Activated CD4-positive, CD25-positive, alpha-beta regulatory T cell treated with anti-CD3 and anti-CD28 coated beads, Interleukin-2, amount 50 U/mL, for 24 hours (primary cell): Measurements from ENCODE around the gene OR4C16.

Experiments
- ATAC-seq, 2 donors: fragments of 150-1000 bp; cut with Tn5 transposase; one replicate each; pipeline ENCODE4 v1.10.0; 2021; ENCODE audit warnings: mild to moderate bottlenecking in 1 of 2, moderate library complexity in 1 of 2

OR4C16 gene

GRCh38 chr11:55571828-55572227 is at the start of gene OR4C16:
TSS of gene OR4C16 (plus strand) at chr11:55572128. CDS start at chr11:55572128, 0 bp downstream.
- no peak for ATAC-seq

- ATAC-seq = no peak
These were observed 17.8 kb upstream of the OR4C16 start, which contains the start of gene OR4C15 for GRCh38 chr11:55554169-55554568. TSS of gene OR4C15 (plus strand) at chr11:55554469. CDS start at chr11:55554469, 0 bp downstream.

GRCh38 chr11:55572548-55572947 is 620 bp downstream of the OR4C16 start:
- no peak for ATAC-seq

GRCh38 chr11:55607545-55607944 is 35.6 kb downstream of the OR4C16 start, which contains the start of gene OR4C11:
TSS of gene OR4C11 (minus strand) at chr11:55607645. CDS start at chr11:55604373, 3,272 bp downstream.
- ATAC-seq = no peak
